Measurements from ENCODE around the gene L3MBTL3.

The L3MBTL3 gene

GRCh38 chr6:130018292-130018743, at the start of gene L3MBTL3:
Gene L3MBTL3, plus strand, starts transcription at chr6:130018581. Its CDS starts 24,119 bp downstream, at chr6:130042700.
- peak within 1 kb of the TSS; percentile 100 for H2AFZ ChIP-seq (ENCODE audit: low read depth, low read length, severe bottlenecking)

GRCh38 chr6:129969064-129969463, 49.3 kb upstream of the L3MBTL3 start:
- no peak overlapping the region for H3K4me3 ChIP-seq (ENCODE audit: insufficient read depth, low read length, poor library complexity, severe bottlenecking)
- no peak overlapping the region for H3K27ac ChIP-seq (ENCODE audit: low read depth, low read length)
- TF ChIP-seq CTCF (IDR thresholded peaks at IDR 0.05; ENCODE audit: insufficient read depth, low read length, poor library complexity, severe bottlenecking) (no peak), EZH2phosphoT487 (conservative IDR thresholded peaks at IDR 0.05; ENCODE audit: low read length) (no peak)
- H3K9me3 ChIP-seq (ENCODE audit: insufficient read depth, low read length): no peaks in the 10 kb centered on the region
- peaks cover 5% of the 10 kb centered on the region; the same call in 1 of the 2 replicates for H3K27me3 ChIP-seq (ENCODE audit: low read length)
- H4K20me1 ChIP-seq (ENCODE audit: low read depth, low read length): no peaks in the 10 kb centered on the region
- H3K79me2 ChIP-seq (ENCODE audit: insufficient read depth, low read length): no peaks in the 10 kb centered on the region
- H3F3A ChIP-seq (ENCODE audit: insufficient read depth): no peaks in the 10 kb centered on the region
- no peak overlapping the region for H3K9ac ChIP-seq (ENCODE audit: low read length)
- no peak overlapping the region for H3K4me2 ChIP-seq (ENCODE audit: low read depth, low read length, poor library complexity, severe bottlenecking)
- H2AFZ ChIP-seq (ENCODE audit: low read depth, low read length, severe bottlenecking): no peak overlapping the region
- no peaks in the 10 kb centered on the region for H3K9me2 ChIP-seq (replicated peaks; ENCODE audit: insufficient read depth, low read length)
- no peaks in the 10 kb centered on the region for H3K36me3 ChIP-seq (ENCODE audit: low read length)

More at GRCh38 chr6:130018292-130018743, at the start of gene L3MBTL3:
- Histone ChIP-seq H3K9ac (ENCODE audit: low read length) (peak within 1 kb of the TSS; percentile 67), H4K20me1 (ENCODE audit: low read depth, low read length) (peaks cover 5% of the 10 kb centered on the region), H3K27me3 (ENCODE audit: low read length) (no peaks in the 10 kb centered on the region), H3K4me2 (ENCODE audit: low read depth, low read length, poor library complexity, severe bottlenecking) (peak within 1 kb of the TSS; percentile 99), H3K9me2 (replicated peaks; ENCODE audit: insufficient read depth, low read length) (no peaks in the 10 kb centered on the region), H3K9me3 (ENCODE audit: insufficient read depth, low read length) (no peaks in the 10 kb centered on the region), H3K4me3 (ENCODE audit: insufficient read depth, low read length, poor library complexity, severe bottlenecking) (peak within 1 kb of the TSS; percentile 91), H3K27ac (ENCODE audit: low read depth, low read length) (no peak within 1 kb of the TSS), H3F3A (ENCODE audit: insufficient read depth) (peaks cover 3% of the 10 kb centered on the region; the same call in 1 of the 2 replicates), H3K79me2 (ENCODE audit: insufficient read depth, low read length) (no peaks in the 10 kb centered on the region), H3K36me3 (ENCODE audit: low read length) (no peaks in the 10 kb centered on the region)
- no peak for TF ChIP-seq EZH2phosphoT487 (conservative IDR thresholded peaks at IDR 0.05; ENCODE audit: low read length)
- no peak for TF ChIP-seq CTCF (IDR thresholded peaks at IDR 0.05; ENCODE audit: insufficient read depth, low read length, poor library complexity, severe bottlenecking)

- TF ChIP-seq EZH2phosphoT487 (conservative IDR thresholded peaks at IDR 0.05; ENCODE audit: low read length): no peak
- TF ChIP-seq CTCF (IDR thresholded peaks at IDR 0.05; ENCODE audit: insufficient read depth, low read length, poor library complexity, severe bottlenecking): no peak
These were observed 42.3 kb upstream of the L3MBTL3 start for GRCh38 chr6:129976110-129976509.

More at GRCh38 chr6:129976110-129976509, 42.3 kb upstream of the L3MBTL3 start:
- Histone ChIP-seq H4K20me1 (ENCODE audit: low read depth, low read length) (no peaks in the 10 kb centered on the region), H3K9ac (ENCODE audit: low read length) (no peak overlapping the region), H2AFZ (ENCODE audit: low read depth, low read length, severe bottlenecking) (no peak overlapping the region), H3K9me2 (replicated peaks; ENCODE audit: insufficient read depth, low read length) (no peaks in the 10 kb centered on the region), H3K36me3 (ENCODE audit: low read length) (no peaks in the 10 kb centered on the region), H3K27ac (ENCODE audit: low read depth, low read length) (no peak overlapping the region), H3K27me3 (ENCODE audit: low read length) (no peaks in the 10 kb centered on the region), H3K4me3 (ENCODE audit: insufficient read depth, low read length, poor library complexity, severe bottlenecking) (no peak overlapping the region), H3F3A (ENCODE audit: insufficient read depth) (no peaks in the 10 kb centered on the region), H3K9me3 (ENCODE audit: insufficient read depth, low read length) (no peaks in the 10 kb centered on the region), H3K79me2 (ENCODE audit: insufficient read depth, low read length) (no peaks in the 10 kb centered on the region), H3K4me2 (ENCODE audit: low read depth, low read length, poor library complexity, severe bottlenecking) (no peak overlapping the region)

Measured in SU-DHL-6 (cell line).